Kidney glomerular epithelial cell (primary cell): ENCODE results near the gene CLCN7.
"Not testable (repeated sequence)": the region's sequence is repeated elsewhere in the genome, so short reads cannot be mapped to it uniquely, and the experiment has no call there.

ENCODE experiments used
- DNase-seq: peaks from one replicate; lab custom pipeline; 2025; lab: John Stamatoyannopoulos, UW

The CLCN7 gene

DNA sequence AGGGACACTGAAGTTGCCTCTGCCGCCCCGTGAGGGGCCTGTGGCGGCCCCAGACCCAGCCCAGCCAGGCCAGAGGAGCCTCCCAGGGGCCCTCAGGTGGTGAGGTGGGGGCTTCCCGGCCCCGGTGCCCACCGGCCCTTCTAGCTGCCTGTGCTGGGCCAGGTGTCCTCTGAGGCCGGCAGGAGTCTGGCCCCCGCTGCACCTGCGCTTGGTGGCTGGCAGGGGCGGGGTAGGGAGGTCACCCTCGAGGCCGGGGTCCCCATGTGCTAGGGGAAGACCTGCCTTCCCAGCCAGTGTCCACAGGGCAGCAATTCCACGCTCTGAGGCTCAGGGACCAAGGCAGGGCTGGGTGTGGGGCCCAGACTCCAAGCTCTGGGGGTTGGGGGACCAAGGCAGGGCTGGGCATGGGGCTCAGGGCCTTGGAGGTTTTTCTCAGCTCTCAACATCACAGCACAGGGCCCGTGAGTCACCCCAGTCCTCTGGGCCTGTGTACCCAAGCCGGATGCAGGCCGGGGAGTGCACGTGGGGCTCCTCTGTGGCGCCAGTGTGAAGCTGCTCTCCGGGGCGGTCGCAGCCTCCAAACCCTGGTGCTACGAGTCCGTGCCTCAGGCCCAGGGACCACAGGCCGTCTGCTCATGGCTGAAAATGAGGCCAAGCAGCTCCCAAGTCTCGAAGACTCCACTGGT lies 29.2 kb downstream of the CLCN7 start:
- no peak for DNase-seq

- DNase-seq = no peak
These were observed 29.9 kb downstream of the CLCN7 start for GRCh38 chr16:1444730-1445517.

GRCh38 chr16:1443980-1444729 lies 30.7 kb downstream of the CLCN7 start, which contains the start of gene CCDC154:
CCDC154 (minus strand) TSS chr16:1444556; CDS start chr16:1444322, 234 bp downstream.
- DNase-seq = no peak

DNA sequence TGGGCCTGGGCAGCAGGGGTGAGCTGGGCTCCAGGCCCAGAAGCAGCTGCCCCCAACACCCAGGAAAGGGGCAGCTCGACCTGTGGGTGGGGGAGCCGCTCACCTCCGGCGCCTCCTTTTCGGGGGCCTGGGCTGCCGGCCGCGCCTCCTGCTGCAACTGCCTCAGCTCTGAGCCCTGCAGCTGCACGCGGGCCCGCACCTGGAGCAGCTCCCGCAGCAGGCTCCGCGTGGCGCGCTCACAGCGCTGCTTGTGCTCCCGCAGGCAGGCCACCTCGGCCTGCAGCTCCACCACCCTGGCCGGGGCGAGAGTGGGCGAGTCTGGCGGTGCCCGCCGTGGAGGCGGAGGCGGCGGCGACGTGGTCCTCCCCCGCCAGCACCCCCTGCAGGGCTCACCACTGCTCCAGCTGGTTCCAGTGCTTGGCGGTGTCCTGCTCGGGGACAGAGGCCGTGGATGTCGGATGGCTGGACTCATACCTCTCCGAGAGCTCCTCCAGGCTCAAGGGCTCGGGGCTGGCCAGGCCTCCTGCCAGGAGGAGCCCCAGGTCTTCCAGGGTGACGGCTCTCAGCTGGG lies 31.3 kb downstream of the CLCN7 start:
- DNase-seq = no peak

DNA sequence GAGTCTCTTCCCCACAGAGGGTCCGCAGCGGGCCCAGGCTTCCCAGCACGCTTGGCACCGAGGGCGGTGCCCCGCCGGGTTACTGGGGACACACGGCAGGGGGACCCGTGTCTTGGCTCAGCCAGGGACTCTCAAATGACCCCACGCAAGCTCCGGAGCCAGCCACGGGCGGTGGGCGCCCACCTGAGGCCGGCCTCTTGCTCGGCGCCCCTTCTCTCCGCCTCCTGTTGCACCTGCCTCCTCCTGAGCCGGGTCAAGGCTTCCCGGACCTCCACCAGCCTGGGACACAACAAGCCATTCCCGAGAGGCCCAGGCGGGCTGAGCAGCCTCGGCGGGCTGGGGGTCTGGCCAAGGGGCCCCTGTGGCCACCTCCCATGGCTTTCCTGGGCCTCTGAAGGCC lies 32.1 kb downstream of the CLCN7 start:
- DNase-seq = no peak

DNA sequence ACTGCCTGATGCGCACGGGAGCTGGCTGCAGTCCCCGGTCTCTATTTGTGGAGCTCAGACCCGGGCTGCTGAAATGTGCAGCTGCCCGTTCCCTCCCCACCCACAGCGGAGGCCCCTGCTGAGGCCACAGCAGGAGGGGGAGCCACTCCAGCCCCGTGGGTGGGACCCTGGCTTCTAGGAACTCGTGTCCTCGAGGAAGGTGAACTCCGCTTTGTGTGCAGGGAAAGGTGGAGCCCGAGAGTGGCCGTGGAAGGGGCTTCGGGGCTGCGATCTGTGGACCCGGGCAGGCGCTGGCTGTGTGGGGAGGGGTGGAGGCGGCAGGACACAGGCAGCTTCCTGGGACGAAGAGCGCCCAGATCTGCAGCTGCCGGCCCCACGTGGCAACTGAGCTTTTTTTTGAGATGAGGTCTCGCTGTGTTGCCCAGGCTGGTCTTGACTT lies 33.4 kb downstream of the CLCN7 start:
- DNase-seq = no peak

GRCh38 chr16:1439699-1440074 lies 35.1 kb downstream of the CLCN7 start:
- not testable (repeated sequence) for DNase-seq

GRCh38 chr16:1439058-1439698 lies 35.6 kb downstream of the CLCN7 start:
- DNase-seq = no peak

- DNase-seq = no peak
These were observed 36.4 kb downstream of the CLCN7 start for GRCh38 chr16:1438229-1439057.

GRCh38 chr16:1437606-1438005 lies 37.2 kb downstream of the CLCN7 start:
- DNase-seq = no peak

DNA sequence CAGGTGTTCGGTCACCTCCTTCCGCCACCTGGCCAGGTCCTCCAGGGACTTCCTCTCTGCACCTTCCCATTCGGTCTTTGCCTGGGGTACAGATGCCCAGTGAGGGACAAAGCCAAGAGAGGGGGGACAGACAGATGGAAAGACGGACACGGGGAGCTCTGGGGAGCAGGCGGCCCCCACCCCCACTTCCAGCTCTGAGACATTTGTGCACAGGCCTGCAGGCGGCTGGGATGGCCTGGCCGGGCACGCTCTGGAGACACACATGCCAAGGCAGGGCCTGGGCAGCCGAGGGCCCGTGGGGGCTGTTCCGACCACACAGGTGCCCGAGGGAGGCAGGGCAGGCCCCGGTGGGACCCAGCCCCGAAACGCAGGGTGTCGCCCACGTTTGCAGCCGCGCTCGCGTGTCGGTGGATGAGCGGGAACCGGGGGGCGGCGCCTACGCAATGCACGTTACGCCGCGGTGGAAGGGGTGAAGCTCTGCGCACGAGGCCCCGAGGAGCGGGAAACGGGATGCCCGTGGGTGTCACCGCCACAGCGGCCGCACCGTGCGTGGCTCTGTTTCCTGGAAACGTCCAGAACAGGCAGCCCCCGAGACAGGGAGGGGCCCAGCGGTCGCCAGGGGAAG lies 38.0 kb downstream of the CLCN7 start:
- DNase-seq = no peak

DNA sequence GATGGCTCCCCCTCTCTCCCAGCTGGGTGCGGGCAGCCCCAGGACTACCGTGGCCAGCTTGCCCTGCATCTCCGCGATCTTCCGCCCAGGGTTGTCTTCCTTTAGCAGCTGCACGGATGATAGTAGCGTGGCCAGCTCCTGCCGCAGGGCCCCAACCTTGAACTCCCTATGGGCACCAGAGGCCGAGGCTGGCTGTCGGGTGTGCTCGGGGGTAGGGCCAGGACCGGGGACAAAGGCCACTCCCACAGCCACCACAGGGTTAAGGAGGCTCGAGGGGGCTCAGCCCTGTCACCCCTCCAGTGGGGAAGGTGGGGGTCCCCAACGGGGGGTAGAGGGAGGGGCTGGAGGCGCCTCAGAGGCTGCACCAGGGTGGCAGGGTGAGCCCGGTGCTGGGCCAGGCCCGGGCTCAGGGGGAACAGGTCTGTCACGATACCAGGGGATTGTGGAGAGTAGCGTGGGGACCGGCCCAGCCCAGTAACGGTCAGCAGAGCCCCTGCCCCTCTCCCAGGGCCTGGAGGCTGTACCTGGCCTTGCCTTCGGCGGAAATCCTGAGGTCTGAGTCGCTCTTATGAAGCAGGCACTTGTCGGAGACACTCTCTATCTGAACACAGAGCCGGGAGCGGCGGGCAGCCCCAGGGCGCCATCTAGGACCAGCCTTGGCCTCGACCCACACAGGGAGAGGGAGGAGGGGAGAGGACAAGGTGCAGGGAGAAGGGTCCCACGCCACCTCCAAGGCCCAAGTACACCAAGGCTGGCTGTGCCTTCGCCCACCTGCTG lies 38.7 kb downstream of the CLCN7 start:
- no peak for DNase-seq

GRCh38 chr16:1434644-1435592 lies 39.9 kb downstream of the CLCN7 start:
- no peak for DNase-seq

DNA sequence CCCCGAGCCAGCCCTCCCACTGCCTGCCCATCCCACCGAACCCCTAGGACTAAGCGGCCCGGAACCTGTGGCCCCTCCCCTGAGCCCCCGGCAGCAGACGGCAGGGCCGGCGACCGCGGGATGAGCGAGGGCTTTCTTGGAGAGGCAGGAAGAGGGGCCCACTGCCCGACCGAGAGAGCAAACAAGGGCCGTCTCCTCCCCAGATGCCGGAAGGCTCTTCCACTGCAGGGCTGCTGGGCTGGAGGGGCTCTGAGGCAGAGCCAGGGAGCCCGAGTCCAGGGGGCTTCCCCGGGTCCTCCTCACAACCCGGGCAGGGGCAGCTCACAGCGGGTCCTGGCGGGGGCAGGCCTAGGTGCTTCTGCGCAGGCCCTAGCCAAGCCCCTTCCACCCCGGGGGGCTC lies 41.1 kb downstream of the CLCN7 start:
- DNase-seq = no peak

DNA sequence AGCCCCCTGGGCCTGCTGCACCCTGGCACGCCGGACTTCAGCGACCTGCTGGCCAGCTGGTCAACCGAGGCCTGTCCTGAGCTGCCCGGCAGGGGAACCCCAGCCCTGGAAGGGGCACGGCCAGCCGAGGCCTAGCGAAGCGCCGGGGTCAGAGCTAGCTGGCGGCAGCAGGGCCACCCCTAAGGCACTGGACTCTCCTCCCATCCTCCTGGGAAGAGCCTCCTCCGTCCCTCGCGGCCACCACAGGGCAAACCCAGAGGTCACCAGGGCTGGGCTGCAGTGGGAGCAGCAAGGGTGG lies 41.6 kb downstream of the CLCN7 start:
- DNase-seq = no peak

DNA sequence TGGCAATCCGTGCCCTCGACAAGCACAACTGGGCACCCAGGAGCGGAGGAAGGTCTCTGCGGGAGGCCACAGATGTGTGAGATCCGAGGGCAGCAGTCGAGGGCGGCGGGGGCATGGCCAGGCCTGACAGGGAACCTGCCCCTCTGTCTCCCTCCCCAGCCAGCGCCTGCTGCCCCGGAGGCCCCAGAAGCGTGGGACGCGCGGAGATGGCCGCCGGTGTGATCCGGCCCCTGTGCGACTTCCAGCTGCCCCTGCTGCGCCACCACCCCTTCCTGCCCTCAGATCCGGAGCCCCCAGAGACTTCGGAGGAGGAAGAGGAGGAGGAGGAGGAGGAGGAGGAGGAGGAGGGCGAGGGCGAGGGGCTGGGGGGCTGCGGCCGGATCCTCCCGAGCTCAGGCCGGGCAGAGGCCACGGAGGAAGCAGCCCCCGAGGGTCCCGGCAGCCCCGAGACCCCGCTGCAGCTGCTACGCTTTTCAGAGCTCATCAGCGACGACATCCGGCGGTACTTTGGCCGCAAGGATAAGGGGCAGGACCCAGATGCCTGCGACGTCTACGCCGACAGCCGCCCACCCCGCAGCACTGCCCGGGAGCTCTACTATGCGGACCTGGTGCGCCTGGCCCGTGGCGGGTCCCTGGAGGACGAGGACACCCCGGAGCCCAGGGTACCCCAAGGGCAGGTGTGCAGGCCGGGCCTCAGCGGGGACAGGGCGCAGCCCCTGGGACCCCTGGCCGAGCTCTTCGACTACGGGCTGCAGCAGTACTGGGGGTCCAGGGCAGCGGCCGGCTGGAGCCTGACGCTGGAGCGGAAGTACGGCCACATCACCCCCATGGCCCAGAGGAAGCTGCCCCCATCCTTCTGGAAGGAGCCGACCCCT lies 42.2 kb downstream of the CLCN7 start:
- DNase-seq = no peak

GRCh38 chr16:1431497-1432270 lies 43.1 kb downstream of the CLCN7 start:
- no peak for DNase-seq
